Breast epithelium (tissue), 4 donors: ENCODE data around the gene IL3RA. TPM values are rescaled to one million over a fixed set of nuclear protein-coding genes. Genes with fewer than 3 reads are reported as not detected.
"Not testable (repeated sequence)": the region's sequence is repeated elsewhere in the genome, so short reads cannot be mapped to it uniquely, and the experiment has no call there.

Source experiments
- DNase-seq, 2 donors: peaks; one replicate each; pipeline ENCODE4 v3.0.0-alpha.2; 2019; ENCODE audit warnings: low spot score in 2 of 2
- H3K27ac ChIP-seq, 2 donors: fragments of 200-600 bp; sonication (generic) in 1 of 2; one replicate each; pipeline ENCODE4 v1.5.1; 2016 to 2019; ENCODE audit warnings: mild to moderate bottlenecking in 1 of 2
- H3K27me3 ChIP-seq, 2 donors: fragments of 200-600 bp; sonication (generic) in 1 of 2; one replicate each; pipeline versions ENCODE4 v1.5.1 to v1.6.0; 2017 to 2019; ENCODE audit warnings: control low read depth in 1 of 2, mild to moderate bottlenecking in 1 of 2
- H3K36me3 ChIP-seq: fragments of 200-600 bp; one replicate; pipeline ENCODE4 v1.5.1; 2019
- H3K4me1 ChIP-seq, 2 donors: fragments of 200-600 bp; sonication (generic); one replicate each; pipeline ENCODE4 v1.5.1; 2016 to 2019; ENCODE audit warnings: control low read depth in 1 of 2
- H3K4me3 ChIP-seq, 3 donors: fragments of 200-600 bp; sonication (generic); 1 replicate in 2 of 3; 2 replicates in 1 of 3; pipeline ENCODE4 v1.5.1; 2016 to 2019; ENCODE audit warnings: mild to moderate bottlenecking in 3 of 3, moderate library complexity in 2 of 3
- H3K9me3 ChIP-seq, 2 donors: fragments of 200-600 bp; sonication (generic) in 1 of 2; one replicate each; pipeline ENCODE4 v1.5.1; 2016 to 2019; ENCODE audit warnings: control low read depth in 1 of 2
- POLR2A ChIP-seq: fragments of 450-650 bp; IDR thresholded peaks from one replicate; pipeline ENCODE4 v1.6.1; 2016; ENCODE audit warnings: antibody characterized with exemption, mild to moderate bottlenecking, moderate library complexity
- POLR2AphosphoS5 ChIP-seq, 3 donors: sonication (generic); formaldehyde crosslinking; IDR thresholded peaks; one replicate each; pipeline ENCODE4 v1.6.1; 2017; ENCODE audit warnings: antibody characterized with exemption in 3 of 3
- intact Hi-C: fragments of 100-400 bp; cut with DNase I; formaldehyde crosslinking; loops from one replicate; pipeline ENCODE4 v1.15.1; 2023; ENCODE audit warnings: low total_unique reads
- total RNA-seq, 3 donors: library from RNA; depleted of rRNA; stranded (reverse); fragments of >200 nt; gene quantifications; one replicate each; pipeline ENCODE4 v1.1.0, GENCODE V29; 2016
- TF ChIP-seq, protein P1 (sequence below), 3 donors: fragments of 450-650 bp; IDR thresholded peaks; one replicate each; pipeline ENCODE4 v1.5.1; 2016 to 2017; ENCODE audit warnings: antibody characterized with exemption in 3 of 3, mild to moderate bottlenecking in 3 of 3, moderate library complexity in 3 of 3

Gene IL3RA
- total RNA-seq, 3 donors from 2014 or later, result 2.9 to 7.5 (median 7.4) TPM

DNA sequence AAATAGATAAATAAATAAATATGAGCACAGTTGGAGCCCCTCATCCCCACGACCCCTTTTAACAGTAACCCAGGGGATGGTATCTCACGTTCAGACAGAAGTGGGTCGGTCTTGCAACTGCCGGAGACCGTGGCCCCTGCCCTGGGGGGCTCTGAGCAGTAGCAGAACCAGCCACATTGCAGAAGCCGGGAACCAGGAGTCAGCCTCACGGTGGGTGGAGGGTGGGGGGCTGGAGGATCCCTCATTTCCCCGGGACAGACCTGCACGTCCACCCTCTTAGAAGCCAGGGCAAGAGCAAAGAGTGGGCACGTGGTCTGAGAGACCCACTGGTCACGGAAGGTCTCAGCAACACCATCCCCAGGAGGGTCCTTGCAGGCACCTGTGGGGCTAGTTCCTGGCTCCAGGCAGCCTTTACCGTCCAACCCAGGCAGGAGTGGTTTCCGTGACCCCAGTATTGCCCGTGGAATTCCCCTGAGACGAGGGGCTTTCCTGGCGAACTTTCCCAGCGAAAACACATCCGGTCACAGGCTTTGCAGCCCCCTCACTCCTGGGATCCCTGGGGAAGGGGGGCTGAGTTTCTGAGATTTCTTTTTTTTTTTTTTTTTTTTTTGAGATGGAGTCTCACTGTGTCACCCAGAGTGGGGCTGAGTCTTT, 8.8 kb upstream of the IL3RA start:
- DNase-seq, result no peak
- intact Hi-C loops, result no loop called here
- Histone ChIP-seq H3K36me3 (no peaks in the 10 kb centered on the region), H3K4me3 (no peak overlapping the region), H3K9me3 (no peaks in the 10 kb centered on the region), H3K27me3 (peaks cover 0 to 30% of the 10 kb centered on the region in 2 donors), H3K4me1 (no peaks in the 10 kb centered on the region), H3K27ac (no peak overlapping the region)
- no peak for TF ChIP-seq POLR2A
- TF ChIP-seq POLR2AphosphoS5 (IDR thresholded peaks at IDR 0.05), result no peak

DNA sequence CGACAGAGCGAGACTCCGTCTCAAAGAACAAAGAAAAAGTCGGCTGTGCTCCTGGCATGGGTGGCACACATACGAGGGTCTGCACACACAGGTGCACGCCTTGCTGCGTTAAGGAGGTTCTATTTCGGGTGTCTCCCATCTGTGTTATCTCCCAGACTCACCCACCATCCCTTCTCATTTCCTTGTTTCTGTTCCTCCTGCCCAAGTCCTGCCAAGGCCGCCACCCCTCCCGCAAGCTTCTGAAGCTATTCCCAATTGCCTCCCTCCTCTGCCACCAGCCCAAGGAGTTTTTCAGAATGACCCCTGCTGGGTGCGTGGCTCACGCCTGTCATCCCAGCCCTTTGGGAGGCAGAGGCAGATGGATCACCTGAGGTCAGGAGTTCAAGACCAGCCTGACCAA, 6.0 kb upstream of the IL3RA start:
- Histone ChIP-seq H3K4me1 (no peaks in the 10 kb centered on the region), H3K4me3 (no peak overlapping the region), H3K36me3 (no peaks in the 10 kb centered on the region), H3K27me3 (peaks cover 0 to 26% of the 10 kb centered on the region in 2 donors), H3K9me3 (no peaks in the 10 kb centered on the region), H3K27ac (no peak overlapping the region)
- TF ChIP-seq POLR2A, result no peak
- no peak for TF ChIP-seq POLR2AphosphoS5 (IDR thresholded peaks at IDR 0.05)
- TF ChIP-seq, protein P1, sequence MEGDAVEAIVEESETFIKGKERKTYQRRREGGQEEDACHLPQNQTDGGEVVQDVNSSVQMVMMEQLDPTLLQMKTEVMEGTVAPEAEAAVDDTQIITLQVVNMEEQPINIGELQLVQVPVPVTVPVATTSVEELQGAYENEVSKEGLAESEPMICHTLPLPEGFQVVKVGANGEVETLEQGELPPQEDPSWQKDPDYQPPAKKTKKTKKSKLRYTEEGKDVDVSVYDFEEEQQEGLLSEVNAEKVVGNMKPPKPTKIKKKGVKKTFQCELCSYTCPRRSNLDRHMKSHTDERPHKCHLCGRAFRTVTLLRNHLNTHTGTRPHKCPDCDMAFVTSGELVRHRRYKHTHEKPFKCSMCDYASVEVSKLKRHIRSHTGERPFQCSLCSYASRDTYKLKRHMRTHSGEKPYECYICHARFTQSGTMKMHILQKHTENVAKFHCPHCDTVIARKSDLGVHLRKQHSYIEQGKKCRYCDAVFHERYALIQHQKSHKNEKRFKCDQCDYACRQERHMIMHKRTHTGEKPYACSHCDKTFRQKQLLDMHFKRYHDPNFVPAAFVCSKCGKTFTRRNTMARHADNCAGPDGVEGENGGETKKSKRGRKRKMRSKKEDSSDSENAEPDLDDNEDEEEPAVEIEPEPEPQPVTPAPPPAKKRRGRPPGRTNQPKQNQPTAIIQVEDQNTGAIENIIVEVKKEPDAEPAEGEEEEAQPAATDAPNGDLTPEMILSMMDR (IDR thresholded peaks at IDR 0.05), result no peak
- intact Hi-C loops, result loop anchor here (1.0 kb wide), 1 partner anchor 28 kb away; no protein-coding TSS in a partner anchor
- no peak for DNase-seq

DNA sequence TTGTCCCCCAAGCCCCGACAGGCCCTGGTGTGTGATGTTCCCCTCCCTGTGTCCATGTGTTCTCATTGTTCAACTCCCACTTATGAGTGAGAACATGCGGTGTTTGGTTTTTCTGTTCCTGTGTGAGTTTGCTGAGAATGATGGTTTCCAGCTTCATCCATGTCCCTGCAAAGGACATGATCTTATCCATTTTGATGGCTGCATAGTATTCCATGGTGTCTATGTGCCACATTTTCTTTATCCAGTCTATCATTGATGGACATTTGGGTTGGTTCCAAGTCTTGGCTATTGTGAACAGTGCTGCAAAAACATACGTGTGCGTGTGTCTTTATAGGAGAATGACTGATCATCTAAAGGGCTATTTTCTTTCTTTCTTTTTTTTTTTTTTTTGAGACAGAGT, 4.2 kb upstream of the IL3RA start:
- H3K9me3 ChIP-seq, intact Hi-C loops, H3K27ac ChIP-seq, H3K4me1 ChIP-seq, H3K36me3 ChIP-seq, DNase-seq, H3K4me3 ChIP-seq: not testable (repeated sequence)
- peaks cover 0 to 21% of the 10 kb centered on the region in 2 donors for H3K27me3 ChIP-seq

DNA sequence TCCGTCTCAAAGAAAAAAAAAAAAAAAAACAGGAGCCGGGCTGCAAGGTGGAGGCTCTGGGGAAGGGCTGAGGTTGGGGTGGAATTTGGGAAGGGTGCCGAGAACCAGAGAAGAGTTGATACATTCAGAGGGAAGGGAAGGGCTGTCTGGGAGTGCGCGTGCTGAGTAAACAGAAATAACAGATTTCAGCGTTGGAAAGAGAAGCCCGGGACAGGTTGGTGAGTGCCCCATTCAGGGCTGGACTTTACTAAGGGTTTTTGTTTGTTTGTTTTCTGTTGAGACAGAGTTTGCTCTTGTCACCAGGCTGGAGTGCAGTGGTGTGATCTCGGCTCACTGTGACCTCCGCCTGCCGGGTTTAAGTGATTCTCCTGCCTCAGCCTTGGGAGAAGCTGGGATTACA, 1.7 kb upstream of the IL3RA start:
- no peaks in the 10 kb centered on the region for H3K36me3 ChIP-seq
- no peak for DNase-seq
- TF ChIP-seq, protein P1 (IDR thresholded peaks at IDR 0.05), result no peak
- TF ChIP-seq POLR2AphosphoS5 (IDR thresholded peaks at IDR 0.05), result no peak
- no peak for TF ChIP-seq POLR2A
- H3K4me1 ChIP-seq, result no peaks in the 10 kb centered on the region
- peaks cover 0 to 7% of the 10 kb centered on the region in 2 donors for H3K27me3 ChIP-seq
- no peak overlapping the region for H3K4me3 ChIP-seq
- H3K27ac ChIP-seq, result no peak overlapping the region
- intact Hi-C loops, result no loop called here
- H3K9me3 ChIP-seq, result peaks cover 0 to 13% of the 10 kb centered on the region in 2 donors

DNA sequence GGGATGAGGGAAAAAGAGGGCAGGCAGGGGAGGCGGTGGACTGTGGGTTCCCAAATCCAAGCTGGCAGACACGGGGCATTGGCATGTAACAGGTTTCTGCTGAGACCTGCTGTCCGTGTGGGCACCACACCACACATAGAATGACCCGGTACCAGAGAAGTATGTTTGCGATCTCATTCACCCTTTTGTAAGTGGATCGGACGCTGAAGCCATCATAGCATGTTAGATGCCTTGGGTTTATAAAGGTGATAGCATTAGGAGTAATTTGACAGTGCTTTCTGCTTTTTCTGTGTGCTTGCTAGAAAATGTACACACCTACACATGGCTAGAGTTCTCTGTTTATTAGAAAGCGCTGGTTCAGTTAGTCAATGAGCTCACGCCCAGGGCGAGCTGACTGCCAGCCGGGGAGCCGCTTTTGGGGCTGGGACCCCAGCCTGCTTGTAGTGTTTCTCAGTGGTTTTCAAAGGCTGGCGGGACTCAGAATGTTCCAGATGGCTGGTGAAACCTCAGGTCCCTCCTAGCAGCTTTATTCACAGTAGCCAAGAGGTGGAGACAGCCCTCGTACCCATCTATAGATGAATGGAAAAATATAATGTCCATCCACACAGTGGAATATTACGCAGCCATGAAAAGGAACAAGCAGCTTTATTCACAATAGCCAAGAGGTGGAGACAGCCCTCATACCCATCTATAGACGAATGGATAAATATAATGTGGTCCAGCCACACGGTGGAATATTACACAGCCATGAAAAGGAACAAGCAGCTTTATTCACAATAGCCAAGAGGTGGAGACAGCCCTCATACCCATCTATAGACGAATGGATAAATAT, 579 bp downstream of the IL3RA start:
- Histone ChIP-seq H3K4me1 (no peaks in the 10 kb centered on the region), H3K27ac (peak overlapping the region in 1 of 2 donors; percentile 21), H3K9me3 (peaks cover 0 to 13% of the 10 kb centered on the region in 2 donors), H3K27me3 (no peaks in the 10 kb centered on the region), H3K4me3 (peak overlapping the region; percentile 37 to 56 (median 44)), H3K36me3 (no peaks in the 10 kb centered on the region)
- TF ChIP-seq POLR2A (no peak), POLR2AphosphoS5 (IDR thresholded peaks at IDR 0.05) (no peak)
- TF ChIP-seq, protein P1 (IDR thresholded peaks at IDR 0.05), result no peak
- intact Hi-C loops, result no loop called here
- no peak for DNase-seq
